ENCODE measurements around the gene COPRS.

COPRS gene, protein sequence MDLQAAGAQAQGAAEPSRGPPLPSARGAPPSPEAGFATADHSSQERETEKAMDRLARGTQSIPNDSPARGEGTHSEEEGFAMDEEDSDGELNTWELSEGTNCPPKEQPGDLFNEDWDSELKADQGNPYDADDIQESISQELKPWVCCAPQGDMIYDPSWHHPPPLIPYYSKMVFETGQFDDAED

DNA sequence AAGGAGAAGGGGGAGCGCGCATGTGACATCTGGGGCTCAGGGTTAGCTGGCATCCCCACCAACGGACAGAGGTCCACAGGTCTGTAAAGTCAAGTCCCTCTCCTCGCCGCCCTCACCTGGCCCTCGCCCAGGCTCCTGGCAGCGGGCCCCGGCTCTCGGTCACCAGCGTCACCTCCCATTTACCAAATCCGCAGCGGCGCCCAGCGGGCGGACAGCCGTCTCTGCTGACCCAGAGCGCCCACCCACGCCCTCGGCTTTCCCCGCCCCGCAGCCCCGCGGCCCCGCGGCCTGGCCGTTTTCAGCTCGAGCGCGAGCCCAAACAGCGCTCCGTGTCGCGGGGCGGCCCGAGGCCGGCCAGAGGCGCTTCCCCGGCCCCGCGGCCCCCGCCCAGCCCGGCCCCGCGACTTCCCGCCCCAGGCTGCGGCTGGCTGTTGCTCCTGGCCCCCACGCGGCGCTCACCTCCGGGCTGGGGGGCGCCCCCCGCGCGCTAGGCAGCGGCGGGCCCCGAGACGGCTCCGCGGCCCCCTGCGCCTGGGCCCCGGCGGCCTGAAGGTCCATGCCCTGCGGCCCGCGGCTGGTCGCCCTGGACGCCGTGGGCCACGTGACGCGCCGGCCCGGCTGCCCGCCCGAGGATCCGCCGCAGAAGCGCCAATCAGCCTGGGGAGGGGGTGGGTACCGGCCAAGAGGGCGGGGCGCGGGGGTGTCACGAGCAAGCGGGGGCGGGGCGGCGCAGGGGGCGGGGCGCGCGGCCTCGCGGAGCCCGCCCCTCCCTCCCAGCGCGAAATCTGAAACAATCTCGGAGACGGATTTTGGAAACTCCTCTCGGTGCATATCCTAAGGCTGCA, at the start of gene COPRS:
Gene COPRS, minus strand, starts transcription at position 603 of the 845 bp plus-strand sequence. Its CDS starts 45 bp downstream, at position 558.
- peak; percentile 88 for DNase-seq

DNA sequence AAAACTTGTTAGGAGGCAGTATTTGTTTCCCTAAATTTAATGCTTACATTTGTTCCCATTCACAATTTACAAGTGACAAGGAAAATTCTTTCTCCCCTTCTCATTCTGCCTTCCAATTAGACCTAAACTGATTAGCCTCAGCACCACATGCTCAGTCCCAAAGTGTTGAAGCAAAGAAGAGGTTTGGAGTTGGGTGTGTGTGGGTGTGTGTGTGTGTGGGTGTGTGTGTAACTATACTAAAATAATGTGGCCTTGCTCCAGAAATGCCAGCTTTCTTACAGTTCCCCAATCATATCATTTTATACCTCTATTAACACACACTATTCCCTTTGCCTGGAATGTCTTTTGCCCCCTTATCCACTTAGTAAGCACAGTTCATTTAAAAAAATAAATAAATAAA, 49.3 kb upstream of the COPRS start:
- no peak for DNase-seq

DNA sequence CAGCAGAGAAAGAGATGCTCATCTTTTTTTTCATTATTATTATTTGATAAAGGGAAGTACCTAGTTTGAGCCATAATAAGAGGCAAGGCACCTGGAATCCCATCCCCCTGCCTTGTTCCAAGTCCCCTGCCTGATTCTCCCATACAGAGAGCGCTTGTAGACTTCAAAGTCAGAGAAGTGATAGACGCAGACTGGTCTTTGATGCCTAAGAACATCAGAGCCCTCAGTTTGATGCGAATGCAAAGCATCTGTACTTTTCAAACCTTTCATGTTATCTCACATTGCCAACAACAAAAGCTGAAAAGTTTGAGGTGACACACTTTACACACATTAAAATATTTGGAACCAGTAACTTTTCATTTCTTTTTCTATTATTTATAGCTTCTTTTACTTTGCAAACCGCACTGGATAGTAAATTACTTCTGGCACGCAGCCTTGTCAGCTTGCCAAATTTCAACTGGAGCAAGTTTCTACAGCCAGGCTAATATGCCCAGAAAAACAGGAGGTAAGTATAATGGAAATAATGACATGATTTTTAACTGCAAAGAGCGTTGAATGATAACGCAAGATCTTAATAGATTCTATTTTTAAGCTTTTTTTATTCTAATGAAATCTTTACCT, 48.4 kb upstream of the COPRS start:
- DNase-seq, result no peak

DNA sequence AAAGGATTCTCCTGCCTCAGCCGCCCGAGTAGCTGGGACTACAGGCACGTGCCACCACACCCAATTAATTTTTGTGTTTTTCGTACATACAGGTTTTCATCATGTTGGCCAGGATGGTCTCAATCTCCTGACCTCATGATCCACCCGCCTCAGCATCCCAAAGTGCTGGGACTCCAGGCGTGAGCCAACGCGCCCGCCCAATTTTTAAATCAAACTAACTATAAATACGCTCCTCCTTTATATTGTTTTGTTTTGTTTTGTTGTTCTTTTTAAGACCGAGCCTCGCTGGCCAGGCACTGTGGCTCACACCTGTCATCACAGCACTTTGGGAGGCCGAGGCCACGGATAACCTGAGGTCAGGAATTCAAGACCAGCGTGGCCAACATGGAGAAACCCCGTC, 44.4 kb upstream of the COPRS start:
- DNase-seq, result no peak

DNA sequence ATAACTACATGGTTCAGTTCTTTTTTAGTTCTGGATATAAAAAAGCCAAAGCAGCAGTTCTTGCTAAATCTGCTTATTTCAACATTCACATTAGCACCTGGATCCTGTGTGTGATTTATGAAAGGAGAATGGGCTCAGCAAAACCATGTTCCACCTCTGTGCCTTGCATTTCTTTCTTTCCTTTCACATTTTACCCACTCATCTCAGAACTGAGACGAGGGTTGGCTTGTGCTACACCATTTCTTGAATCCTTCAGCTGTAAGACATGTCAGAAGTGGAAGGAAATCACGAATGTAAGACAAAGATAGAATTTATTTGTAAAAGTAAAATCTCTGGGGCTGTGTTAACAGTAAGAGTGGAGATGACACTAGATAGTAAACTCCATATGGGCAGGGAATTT, 43.6 kb upstream of the COPRS start:
- DNase-seq, result no peak

DNA sequence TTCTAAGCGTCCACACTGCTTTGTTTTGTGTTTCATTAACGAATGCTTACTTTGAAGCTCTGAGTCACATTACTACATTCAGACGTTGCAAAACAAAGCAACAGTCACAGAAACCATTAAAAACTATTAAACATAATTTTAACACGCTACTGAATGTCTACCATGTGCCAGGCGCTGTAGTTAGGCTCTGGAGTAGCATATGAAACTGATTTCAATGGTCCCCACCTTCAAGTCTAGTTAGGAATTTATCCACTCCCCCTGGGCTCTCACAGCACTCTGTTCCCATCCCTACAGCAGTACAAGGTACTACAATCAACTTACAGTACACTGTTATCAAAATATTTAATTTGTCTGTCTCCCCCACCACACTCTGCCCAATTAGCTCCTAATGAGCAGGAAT, 41.8 kb upstream of the COPRS start:
- DNase-seq, result no peak

DNA sequence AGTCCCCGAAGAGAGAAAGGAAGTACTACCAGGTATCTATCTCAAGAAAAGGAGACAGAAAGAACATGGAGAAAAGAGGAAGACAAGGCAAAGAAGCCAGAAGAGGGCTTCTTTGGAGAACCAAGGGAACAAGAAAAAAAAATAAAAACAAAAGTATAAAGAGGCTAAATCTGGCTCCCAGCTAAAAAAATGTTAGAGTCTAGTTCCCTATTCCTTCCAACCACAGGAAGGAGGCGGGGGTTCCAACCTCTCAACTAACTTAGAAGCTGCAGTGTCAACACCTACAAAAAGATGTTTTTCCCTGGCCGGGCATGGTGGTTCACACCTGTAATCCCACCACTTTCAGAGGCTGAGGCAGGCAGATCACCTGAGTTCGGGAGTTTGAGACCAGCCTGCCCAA, 29.1 kb upstream of the COPRS start:
- DNase-seq, result no peak

DNA sequence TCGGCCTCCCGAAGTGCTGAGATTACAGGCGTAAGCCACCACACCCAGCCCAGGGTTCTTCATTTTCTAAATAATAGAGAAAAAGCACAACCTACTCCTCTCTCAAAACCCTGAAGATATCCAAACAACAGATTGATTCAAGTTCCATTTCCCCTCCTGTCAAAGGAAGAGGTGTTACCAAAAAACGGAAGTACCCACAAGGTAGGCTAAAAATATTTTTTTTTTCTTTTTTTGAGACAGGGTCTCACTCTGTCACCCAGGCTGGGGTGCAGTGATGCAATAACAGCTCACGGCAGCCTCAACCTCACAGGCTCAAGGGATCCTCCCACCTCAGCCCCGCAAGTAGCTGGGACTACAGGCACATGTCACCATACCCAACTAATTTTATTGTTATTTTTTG, 23.5 kb upstream of the COPRS start:
- DNase-seq, result no peak

DNA sequence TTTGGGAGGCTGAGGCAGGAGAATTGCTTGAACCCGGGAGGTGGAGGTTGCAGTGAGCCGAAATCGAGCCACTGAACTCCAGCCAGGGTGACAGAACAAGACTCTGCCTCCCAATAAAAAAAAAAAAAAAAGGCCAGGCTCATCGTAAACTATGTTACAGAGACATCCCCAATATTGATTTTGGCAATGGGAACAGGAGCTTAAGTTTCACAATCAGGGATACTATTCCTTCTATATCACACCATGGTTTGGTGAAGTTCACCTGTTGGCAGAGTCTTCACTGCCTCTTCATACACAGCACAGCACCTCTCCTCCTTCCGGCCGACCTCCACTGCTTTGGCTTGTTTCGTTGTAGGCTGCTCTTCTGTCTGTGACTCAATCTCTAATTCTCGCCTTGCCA, 21.3 kb upstream of the COPRS start:
- DNase-seq, result no peak

DNA sequence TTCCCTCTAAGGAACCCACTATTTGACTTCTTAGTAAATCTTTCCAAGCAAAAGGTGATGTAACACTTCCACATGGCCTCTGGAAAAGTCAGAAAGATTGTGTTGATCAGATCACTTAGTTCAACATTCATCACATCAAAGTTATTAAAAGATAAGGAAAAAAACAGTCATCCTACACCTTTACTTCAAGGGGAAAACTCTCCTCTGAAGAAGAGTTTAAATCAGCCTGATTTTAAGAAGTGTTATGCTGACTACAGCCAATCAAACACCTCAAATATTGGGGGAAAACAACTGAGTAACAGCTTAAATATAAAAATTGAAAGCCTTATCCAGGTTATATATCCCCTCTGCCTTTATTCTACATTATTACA, 19.6 kb upstream of the COPRS start:
- no peak for DNase-seq

DNA sequence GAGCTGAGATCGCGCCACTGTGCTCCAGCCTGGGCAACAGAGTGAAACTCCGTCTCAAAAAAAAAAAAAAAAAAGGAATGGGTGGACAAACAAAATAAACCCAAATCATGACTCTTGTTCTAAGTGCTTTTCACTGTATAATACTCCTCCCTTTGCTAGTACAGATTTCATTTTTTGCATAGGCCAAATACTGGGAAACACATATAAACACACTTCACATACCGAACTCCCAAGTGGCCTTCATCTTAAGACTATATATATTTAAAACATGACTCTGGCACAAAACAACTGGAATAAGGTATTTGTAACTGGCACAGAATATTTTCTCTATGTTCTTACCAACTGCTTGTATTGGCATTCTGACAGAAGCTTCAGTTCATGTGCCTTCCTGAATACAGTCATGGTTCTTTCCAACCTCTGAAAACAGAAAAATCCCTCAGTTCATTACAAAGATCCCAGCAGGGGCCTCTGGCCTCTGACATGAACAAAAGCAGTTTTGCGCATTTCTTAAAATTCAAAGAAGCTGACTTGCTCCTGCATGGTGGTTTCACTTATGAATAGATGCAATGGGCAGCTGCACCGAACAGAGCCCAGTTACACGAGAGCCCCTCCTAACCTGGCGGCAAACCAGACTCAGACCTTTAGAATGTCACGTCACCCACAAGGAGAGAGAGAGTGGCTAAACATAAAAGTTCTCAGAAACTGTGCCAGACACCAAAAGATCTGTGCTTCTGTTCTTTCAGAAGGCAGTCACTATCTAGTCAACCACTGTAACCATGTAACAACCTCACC, 19.1 kb upstream of the COPRS start:
- DNase-seq, result peak; percentile 63

DNA sequence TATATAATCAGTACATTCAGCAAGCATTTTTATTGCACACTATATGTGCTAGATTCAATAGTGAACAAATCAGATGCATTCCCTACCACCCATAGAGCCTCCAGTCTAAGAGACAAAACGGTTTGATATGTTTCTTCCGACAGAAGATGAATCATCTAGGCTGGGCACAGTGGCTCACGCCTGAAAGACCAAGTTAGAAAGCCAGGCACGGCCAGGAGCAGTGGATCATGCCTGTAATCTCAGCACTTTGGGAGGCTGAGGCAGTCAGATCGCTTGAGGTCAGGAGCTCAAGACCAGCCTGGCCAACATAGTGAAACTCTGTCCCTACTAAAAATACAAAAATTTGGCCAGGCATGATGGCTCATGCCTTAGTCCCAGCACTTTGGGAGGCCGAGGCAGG, 18.3 kb upstream of the COPRS start:
- DNase-seq, result no peak

DNA sequence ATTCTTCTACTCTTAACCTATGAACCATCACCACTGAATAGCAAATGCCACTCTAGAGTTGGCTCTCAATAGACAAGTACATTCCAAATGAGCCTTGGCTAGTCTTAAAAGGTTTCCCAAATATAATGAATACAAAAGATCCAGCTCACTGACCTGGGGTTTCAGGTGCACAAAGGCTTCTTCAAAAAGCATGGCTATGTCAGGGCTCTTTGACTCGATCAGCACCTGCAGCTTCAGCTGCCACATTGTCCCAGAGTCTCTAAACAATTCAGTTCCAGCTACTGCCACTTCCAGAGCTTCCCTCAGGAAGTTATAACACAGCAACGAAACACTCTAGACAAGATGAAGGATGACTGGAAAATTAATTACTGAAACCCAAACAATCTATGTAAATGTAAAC, 16.0 kb upstream of the COPRS start:
- no peak for DNase-seq

DNA sequence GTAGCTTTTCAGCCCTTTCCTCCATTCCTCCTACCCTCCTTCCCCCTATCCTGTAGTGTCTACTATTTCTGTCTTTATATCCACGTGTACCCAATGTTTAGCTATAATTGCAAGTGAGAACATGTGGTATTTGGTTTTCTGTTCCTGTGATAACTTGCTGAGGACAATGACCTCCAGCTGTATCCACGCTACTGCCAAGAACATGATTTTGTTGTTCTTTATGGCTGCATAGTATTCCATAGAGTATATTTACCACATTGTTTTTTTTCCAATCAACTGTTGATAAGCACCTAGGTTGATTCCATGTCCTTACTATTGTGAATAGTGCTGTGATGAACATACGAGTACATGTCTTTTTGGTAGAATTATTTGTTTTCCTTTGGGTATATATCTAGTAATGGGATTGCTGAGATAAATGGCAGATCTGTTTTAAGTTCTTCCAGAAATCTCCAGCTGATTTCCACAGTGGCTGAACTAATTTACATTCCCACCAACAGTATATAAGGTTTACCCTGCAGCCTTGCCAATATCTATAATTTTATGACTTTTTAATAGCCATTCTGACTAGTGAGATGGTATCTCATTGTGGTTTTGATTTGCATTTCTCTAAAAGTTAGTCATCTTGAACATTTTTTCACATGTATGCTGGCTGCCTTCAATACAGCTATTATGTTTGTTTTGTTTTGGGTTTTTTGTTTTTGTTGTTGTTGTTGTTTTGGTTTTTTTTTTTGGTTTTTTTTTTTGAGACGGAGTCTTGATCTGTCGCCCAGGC, 10.9 kb upstream of the COPRS start:
- no peak for DNase-seq

DNA sequence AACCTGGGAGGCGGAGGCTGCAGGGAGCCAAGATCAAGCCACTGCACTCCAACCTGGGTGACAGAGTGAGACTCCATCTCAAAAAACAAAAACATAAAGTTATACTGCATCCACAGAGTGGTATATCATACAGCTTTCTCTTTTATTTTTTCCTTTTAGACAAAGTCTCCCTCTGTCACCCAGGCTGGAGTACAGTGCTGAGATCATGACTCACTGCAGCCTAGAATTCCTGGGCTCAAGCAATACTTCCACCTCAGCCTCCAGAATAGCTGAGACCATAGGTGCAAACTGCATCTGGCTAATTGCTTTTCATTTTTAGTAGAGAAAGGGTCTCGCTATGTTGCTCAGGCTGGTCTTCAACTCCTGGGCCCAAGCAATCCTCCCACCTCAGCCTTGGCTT, 10.0 kb upstream of the COPRS start:
- no peak for DNase-seq

DNA sequence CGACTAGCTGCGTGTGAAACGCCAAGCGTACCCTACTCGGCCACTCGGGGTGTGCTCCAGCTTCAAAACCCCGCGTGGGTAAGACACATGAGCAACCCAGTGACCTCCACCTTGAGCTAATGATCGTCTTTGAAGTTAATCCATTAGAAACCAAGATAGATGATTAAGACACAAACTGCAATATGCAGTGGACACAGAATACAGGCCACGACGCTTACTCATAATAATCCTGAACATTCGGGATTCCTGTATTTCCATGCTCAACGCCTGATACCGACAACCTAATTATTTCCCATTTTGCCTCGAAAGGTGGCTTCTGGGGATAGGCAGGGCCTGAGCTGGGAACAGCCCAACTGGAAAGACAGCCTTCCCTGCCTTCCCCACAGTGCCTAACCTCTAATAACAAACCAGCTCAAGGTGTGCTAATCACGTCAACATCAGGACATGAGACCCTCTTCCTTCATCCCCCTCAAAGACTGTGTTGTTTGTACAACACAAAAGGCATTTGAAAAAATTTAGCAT, 504 bp upstream of the COPRS start:
- DNase-seq, result no peak

DNA sequence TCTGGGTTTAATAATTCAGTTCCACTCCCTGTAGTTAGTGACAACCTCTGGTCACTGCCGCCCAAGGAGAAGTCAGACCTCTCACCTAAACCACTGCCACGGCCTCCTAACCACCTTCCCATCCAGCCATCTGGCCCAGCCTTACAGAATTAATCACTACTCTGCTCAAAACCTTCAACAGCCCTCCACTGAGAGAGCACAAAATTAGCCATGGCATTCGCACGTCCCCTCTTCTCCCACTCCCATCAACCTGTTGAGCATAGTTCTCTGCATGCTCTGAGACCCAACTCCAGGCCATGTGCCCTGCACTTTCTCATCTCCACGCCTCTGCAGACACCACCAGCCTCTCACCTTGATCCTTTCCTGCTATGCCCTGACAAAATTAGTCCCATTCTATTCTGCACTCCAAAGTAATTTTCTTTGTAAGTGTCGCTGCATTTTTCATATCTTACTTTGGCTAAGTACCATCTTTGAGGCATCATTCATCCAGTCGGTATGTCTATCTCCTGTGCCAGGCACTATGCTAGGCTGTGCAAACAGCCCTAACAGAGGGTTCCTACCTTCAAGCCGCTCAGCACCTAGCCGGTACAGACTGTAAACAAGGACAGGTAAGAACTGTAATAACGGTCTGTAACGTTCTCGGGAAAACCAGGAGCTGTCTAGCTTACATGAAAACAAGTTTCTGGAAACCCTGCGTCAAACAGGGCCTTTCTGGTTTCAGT, 963 bp downstream of the COPRS start:
- DNase-seq, result no peak

DNA sequence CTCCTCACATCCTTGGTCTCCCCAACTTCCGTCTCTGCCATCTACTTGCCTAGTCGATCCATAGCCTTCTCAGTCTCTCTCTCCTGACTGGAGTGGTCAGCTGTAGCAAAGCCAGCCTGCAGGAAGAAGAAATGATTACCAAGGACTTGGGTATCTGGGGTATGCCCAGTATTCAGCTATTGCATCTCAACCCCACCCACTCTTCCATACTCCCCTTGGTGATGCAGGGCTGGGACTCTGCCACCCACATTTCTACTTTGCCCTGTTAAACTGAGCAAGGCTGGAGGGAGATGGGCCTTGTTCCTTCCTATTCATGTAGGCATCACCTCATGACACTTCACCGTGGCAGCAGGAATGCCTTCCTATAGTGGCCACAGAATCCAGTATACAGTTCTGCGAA, 2.3 kb downstream of the COPRS start:
- DNase-seq, result no peak

DNA sequence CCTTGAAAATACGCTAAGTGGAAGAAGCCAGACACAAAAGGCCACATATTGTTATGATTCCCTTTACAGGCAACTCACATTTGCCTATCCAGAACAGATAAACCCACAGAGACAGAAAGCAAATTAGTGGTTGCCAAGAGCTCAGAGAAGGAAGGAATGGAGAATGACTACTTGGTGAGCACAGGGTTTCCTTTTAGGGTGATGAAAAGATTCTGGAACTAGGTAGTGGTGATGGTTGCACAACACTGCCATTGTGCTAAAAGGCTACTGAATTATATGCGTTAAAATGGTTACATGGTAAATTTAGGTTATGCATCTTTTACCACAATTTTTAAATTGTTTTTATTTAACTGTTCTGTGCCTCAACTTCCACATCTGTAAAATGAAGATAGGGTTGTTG, 4.4 kb downstream of the COPRS start:
- DNase-seq, result no peak

DNA sequence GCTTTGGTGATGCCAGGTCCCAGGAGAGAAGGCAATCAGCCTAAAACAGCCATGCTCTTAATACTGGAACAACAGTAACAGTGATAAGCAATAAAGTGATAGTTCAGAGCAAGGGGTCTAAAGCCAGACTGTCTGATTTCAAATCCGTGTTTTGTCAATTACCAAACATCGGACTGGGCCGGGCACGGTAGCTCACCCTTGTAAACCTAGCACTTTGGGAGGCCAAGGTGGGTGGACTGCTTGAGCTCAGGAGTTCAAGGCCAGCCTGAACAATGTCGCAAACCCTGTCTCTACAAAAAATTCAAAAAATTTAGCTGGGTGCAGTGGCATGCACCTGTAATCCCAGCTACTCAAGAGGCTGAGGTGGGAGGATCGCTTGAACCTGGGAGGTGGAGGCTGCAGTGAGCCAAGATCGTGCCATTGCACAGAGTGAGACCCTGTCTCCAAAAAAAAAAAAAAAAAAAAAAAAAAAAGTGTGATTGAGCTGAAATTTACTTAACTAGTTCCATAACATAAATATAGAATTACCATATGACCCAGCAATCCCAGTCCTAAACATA, 5.1 kb downstream of the COPRS start:
- no peak for DNase-seq

DNA sequence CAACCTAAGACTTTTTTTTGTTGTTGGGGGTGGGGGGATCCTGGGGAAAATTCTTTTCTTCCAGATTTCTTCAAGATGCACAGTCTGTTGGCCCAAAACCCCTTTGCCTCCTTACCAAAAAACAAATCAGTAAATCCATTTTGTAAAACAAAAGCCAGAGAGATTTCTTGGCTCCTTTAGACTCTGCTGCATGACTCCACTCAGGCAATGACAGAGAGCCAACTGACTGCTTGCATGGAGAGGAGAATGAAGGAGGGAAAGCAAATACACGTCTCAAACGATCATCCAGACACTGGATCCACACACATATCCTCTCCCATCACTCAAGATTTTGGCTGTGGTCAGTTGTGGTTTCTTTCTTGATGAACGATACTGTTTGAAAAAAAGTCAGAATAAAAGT, 13.8 kb downstream of the COPRS start:
- DNase-seq, result no peak
